Astrocyte of the cerebellum (primary cell): ENCODE results near the gene UBL4B.

Source experiments
- DNase-seq: peaks from one replicate; pipeline ENCODE4 v3.0.0-alpha.2; 2011; ENCODE audit warnings: low read depth
- H3K4me3 ChIP-seq: 2 replicates; pipeline ENCODE4 v1.5.1; 2011; ENCODE audit warnings: mild to moderate bottlenecking, low read depth, low read length, moderate library complexity
- in situ Hi-C: cut with HindIII; loops from 2 replicates; pipeline ENCODE4 v1.10.0; 2017; ENCODE audit warnings: low sequenced_read_pairs
- TF ChIP-seq, protein P1 (sequence below): IDR thresholded peaks from 2 replicates; pipeline ENCODE4 v1.5.1; 2012; ENCODE audit warnings: low read length, low read depth, moderate library complexity, mild to moderate bottlenecking; ENCODE audit errors: missing control alignments

The UBL4B gene

DNA sequence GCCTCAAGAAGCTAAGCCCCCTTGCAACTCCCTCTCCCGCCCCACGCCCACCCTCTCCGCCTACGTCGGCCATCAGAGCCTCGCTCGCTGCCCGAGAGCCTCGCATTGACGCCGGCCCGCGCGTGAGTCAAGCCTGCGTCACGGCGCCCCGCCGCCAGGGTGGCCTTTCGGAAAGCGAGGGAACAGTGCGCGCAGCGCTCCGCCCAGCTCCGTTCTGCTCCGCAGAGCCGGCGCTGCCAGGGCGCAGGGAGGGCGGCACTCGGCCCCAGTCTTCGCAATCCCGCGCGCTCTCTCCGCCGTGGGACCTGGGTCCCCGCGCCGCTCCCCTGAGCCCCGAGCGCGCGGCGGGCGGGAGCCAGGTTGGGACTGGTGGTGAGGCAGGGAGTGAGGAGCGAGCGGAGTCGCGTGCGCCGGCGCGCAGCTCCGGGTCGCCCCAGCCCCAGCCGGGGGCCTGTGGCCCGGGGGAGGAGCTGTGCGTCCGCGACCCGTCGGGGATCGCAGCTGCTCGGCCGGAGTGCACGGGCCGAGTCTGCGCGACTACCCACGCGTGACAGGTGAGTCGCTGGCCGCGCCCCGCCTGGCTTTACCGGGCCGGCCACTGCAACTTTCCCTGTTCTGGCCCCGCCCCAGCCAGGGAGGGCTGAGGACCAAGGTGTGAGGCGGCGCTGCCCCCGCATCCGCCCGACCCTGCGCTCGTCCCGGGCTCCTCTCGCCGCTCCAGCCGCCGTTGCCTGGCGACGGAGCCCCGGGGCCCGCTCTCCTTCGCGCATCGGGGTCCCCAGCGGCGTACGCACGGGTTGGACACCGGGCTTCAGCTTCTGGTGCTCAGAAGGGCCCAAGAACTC, 38.3 kb downstream of the UBL4B start, which contains the start of gene SLC6A17:
Gene SLC6A17, plus strand, starts transcription at position 165 of the 845 bp plus-strand sequence. CDS start 16,436 bp downstream, outside the sequence.
- in situ Hi-C loops = no loop called here
- H3K4me3 ChIP-seq = peak within 1 kb of the TSS; percentile 15
- DNase-seq = no peak
- TF ChIP-seq, protein P1, sequence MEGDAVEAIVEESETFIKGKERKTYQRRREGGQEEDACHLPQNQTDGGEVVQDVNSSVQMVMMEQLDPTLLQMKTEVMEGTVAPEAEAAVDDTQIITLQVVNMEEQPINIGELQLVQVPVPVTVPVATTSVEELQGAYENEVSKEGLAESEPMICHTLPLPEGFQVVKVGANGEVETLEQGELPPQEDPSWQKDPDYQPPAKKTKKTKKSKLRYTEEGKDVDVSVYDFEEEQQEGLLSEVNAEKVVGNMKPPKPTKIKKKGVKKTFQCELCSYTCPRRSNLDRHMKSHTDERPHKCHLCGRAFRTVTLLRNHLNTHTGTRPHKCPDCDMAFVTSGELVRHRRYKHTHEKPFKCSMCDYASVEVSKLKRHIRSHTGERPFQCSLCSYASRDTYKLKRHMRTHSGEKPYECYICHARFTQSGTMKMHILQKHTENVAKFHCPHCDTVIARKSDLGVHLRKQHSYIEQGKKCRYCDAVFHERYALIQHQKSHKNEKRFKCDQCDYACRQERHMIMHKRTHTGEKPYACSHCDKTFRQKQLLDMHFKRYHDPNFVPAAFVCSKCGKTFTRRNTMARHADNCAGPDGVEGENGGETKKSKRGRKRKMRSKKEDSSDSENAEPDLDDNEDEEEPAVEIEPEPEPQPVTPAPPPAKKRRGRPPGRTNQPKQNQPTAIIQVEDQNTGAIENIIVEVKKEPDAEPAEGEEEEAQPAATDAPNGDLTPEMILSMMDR = no peak

DNA sequence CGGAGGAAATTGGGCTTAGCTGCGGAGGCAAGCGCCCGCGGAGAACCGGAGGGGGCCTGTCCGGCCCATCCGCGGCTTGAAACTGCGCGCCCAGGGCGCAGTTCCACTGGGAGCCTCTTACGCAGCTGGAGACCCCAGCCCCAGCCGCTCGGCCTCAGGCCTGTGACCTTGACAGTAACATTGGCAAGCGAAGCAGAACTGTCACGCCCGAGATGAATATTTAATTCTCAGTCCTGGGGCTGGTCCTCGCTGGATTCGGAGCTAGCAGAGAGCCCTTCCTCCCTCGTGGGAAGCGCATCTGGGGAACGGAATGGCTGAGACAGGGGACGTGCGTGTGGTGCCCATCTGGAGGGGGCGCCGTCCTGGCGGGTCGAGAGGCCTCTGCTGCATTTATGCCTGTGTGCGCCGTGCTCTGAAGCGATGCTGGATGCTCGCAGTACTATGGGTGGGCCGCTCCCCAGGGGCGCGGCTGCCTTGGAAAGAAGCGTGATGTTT, 39.0 kb downstream of the UBL4B start:
- no peak for DNase-seq
- H3K4me3 ChIP-seq = no peak overlapping the region
- TF ChIP-seq, protein P1 = no peak
- in situ Hi-C loops = no loop called here

DNA sequence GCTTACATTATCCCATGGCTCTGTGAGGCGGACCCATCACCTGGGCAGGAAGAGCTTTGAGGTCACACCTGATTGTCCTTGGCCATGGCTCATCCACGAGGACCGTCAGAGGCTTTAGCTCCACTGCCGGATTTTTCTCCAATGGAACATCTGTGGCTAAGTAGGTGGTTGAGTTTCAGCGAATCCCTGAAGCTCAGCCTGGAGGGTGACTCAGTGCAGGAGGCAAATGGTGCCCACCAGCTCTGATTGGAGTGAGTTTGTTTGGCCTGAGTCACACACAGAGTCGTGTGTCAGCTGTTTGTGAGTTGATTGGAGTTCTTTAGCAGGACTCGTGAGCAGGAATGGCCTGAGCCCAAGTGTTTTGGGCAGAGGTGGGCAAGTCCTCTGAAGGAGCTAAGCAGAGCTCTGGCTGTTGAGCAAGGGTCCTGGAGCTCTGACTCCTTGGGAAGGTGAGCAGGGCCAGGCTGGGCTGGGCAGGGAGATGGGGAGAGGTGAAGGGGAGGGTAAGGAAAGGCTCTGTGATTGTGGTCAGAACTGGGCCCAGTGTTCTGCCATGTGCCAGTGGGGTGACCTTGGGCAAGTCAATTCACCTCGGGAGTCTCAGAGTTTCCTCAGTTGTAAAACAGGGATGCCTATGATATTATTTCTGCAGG, 40.0 kb downstream of the UBL4B start:
- TF ChIP-seq, protein P1 = no peak
- DNase-seq = no peak
- in situ Hi-C loops = no loop called here
- no peak overlapping the region for H3K4me3 ChIP-seq

DNA sequence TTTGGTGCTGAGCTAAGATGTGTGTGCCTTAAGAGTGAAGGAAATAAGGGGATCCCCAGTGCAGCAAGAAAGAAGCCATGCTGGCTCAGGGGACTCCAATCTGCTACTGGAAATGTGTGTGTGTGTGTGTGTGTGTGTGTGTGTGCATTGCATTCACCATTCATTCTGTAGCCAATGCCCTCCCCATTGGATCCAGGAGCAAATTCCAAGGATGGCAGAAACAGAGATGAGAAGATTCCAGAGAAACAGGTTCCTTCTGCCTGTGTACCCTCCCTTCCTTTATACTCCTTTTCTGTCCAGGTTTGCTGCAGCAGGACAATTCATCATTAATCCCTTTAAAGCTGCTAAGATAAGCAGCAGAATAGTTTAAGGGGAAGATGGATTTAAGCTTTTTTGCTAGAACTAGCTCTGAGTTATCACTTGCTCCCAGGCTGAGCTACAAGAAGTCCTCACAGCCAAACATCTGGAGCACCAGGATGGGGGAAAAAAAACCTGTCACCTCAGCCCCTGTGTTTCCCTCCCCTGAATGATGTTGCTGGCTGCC, 41.2 kb downstream of the UBL4B start:
- in situ Hi-C loops = no loop called here
- TF ChIP-seq, protein P1 = no peak
- DNase-seq = no peak
- no peak overlapping the region for H3K4me3 ChIP-seq

DNA sequence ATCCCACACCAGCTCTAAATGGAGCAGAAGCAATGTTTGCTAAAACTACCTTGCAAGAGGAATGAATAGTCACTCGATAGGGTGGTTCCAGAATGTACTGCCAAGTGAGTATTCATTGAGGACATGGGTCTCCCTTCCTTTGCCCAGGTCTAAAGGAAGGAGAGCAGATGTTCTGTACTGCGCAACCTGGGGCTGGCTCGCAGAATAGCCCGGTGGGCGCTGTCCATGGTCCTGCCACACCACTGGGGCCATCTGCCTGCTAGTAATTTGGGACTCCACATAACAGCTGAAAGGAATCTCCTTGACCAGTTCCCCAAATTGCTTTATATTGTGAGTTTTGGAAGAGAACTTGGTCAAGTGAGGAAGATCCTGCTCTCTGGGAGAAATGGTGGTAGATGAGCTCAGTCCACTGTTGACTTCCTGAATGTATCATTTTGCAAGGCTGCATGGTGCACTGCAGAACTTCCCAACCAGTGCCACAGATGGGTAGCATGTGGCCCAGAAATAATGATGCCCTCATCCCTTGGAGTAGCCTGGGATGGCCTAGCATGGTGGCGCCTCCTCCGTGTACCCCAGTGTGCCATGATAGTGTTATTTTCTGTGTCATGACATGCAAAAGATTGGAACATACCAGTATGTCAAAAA, 43.8 kb downstream of the UBL4B start:
- DNase-seq = peak; percentile 31
- in situ Hi-C loops = no loop called here

More for the DNA sequence above, 43.8 kb downstream of the UBL4B start:
- TF ChIP-seq, protein P1 = no peak
- no peak overlapping the region for H3K4me3 ChIP-seq
